Caco-2 (cell line): ENCODE measurements around the gene SLC35E1. TPM values are rescaled to one million over a fixed set of nuclear protein-coding genes. Genes with fewer than 3 reads are reported as not detected.

Source experiments
- BruUV-seq: library from RNA; stranded (reverse); fragments of 400-500 nt; replicated peaks from 2 replicates; lab custom pipeline; 2021; lab: Mats Ljungman, UMichigan
- CTCF ChIA-PET: fragments of 300-600 bp; sonication (Branson Sonifier 250); formaldehyde crosslinking; loops from one replicate; lab custom pipeline; 2022; ENCODE audit warnings: antibody characterized with exemption; lab: Charles Lee
- POLR2A ChIA-PET: fragments of 300-600 bp; sonication (Branson Sonifier 250); formaldehyde crosslinking; loops from one replicate; lab custom pipeline; 2022; ENCODE audit warnings: antibody characterized with exemption; lab: Charles Lee
- DNase-seq, 2 experiments: peaks; one replicate each; pipeline versions ENCODE4 v3.0.0 to v3.0.0-alpha.2; 2020 to 2022
- H3K27me3 ChIP-seq: replicated peaks from 2 replicates; pipeline ENCODE4 v1.6.0; 2011; ENCODE audit warnings: low read length; ENCODE audit not compliant: control insufficient read depth, insufficient read depth
- H3K36me3 ChIP-seq: 2 replicates; pipeline ENCODE4 v1.5.1; 2011; ENCODE audit warnings: low read length; ENCODE audit not compliant: control insufficient read depth, insufficient read depth
- H3K4me1 ChIP-seq: fragments of 250-450 bp; sonication (Bioruptor Pico); 2 replicates; pipeline ENCODE4 v1.5.1; 2020; ENCODE audit warnings: mild to moderate bottlenecking
- H3K4me3 ChIP-seq: 2 replicates; pipeline ENCODE4 v1.5.1; 2011; ENCODE audit warnings: low read depth, mild to moderate bottlenecking, control low read depth, low read length
- H3K9me3 ChIP-seq: fragments of 250-450 bp; sonication (Bioruptor Pico); 2 replicates; pipeline ENCODE4 v1.5.1; 2020; ENCODE audit warnings: mild to moderate bottlenecking, moderate library complexity
- H3K27ac Mint-ChIP-seq: one replicate; pipeline ENCODE4 v1.8.0; 2022; ENCODE audit warnings: mixed read lengths; ENCODE audit not compliant: unreplicated experiment
- H3K27me3 Mint-ChIP-seq: one replicate; pipeline ENCODE4 v1.8.0; 2022; ENCODE audit warnings: mixed read lengths; ENCODE audit not compliant: insufficient read depth, unreplicated experiment
- H3K36me3 Mint-ChIP-seq: one replicate; pipeline ENCODE4 v1.8.0; 2022; ENCODE audit warnings: mild to moderate bottlenecking, mixed read lengths; ENCODE audit not compliant: insufficient read depth, unreplicated experiment
- H3K4me1 Mint-ChIP-seq: one replicate; pipeline ENCODE4 v1.8.0; 2022; ENCODE audit warnings: low read depth, mixed read lengths; ENCODE audit not compliant: unreplicated experiment
- H3K4me3 Mint-ChIP-seq: one replicate; pipeline ENCODE4 v1.8.0; 2022; ENCODE audit warnings: mild to moderate bottlenecking, moderate library complexity, mixed read lengths; ENCODE audit not compliant: unreplicated experiment
- H3K9me3 Mint-ChIP-seq: one replicate; pipeline ENCODE4 v1.8.0; 2022; ENCODE audit warnings: mixed read lengths; ENCODE audit not compliant: unreplicated experiment
- CTCF ChIP-seq, 2 experiments: fragments of 200-600 bp in 1 of 2; IDR thresholded peaks; 1 replicate in 1 of 2; 2 replicates in 1 of 2; pipeline versions ENCODE4 v1.5.1 to v1.8.0; 2011 to 2022; ENCODE audit warnings: antibody characterized with exemption in 1 of 2, control low read depth in 1 of 2, inconsistent platforms in 1 of 2, low read depth in 1 of 2, low read length in 1 of 2, mild to moderate bottlenecking in 1 of 2, moderate library complexity in 1 of 2; ENCODE audit not compliant: insufficient read depth in 1 of 2, severe bottlenecking in 1 of 2, unreplicated experiment in 1 of 2
- intact Hi-C: fragments of 100-400 bp; cut with micrococcal nuclease; formaldehyde crosslinking; loops from one replicate; pipeline ENCODE4 v1.10.0; 2022; ENCODE audit not compliant: unreplicated experiment
- total RNA-seq: library from RNA; stranded (reverse); gene quantifications from 2 replicates; pipeline ENCODE4 v1.2.3, GENCODE V29; 2022

Gene SLC35E1
- total RNA-seq, 1 experiment from 2014 or later, result 37.9 TPM

DNA sequence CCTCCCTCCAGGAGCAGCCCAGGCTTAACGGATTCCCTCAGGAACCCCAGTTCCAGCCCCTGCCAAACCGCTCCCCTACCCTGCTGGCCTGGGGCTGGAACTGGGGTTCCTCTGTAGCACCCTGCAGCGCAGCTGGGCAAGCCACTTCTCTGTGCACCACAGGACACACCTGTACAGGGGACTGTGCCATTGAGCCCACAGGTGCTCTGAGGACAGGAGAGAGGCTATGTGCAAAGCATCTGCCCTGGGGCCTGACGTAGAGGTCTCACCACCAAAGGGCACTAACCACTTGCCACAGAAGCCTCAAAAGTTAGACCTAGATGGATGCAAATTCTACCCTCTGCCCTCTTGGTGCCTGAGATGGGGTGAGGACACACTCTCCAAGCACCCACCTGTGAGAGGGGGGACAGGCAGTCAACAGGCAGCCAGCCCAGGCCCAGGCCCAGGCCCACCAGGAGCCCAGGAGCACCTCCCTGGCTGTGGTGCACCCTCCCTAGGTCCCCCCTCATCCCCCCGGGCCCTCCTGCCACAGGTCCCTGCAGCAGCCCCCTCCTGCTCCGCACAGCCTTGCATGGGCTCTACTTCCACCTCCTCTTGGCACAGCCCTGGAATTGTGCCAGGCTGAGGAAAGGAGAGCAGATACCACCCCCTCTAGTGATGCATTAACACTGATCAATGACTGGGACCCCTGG is 27.6 kb upstream of the SLC35E1 start:
- Mint-ChIP-seq H3K27ac (no peak overlapping the region), H3K36me3 (no peaks in the 10 kb centered on the region), H3K9me3 (no peaks in the 10 kb centered on the region), H3K27me3 (no peaks in the 10 kb centered on the region), H3K4me1 (no peaks in the 10 kb centered on the region), H3K4me3 (no peak overlapping the region)
- CTCF ChIA-PET, result no interaction called here
- TF ChIP-seq CTCF (IDR thresholded peaks at IDR 0.05; ENCODE audit: insufficient read depth in 1 of 2, low read depth in 1 of 2, low read length in 1 of 2, severe bottlenecking in 1 of 2, unreplicated experiment in 1 of 2), result no peak
- H3K4me1 ChIP-seq, result no peaks in the 10 kb centered on the region
- no peaks in the 10 kb centered on the region for H3K36me3 ChIP-seq
- no peak overlapping the region for H3K4me3 ChIP-seq
- no peaks in the 10 kb centered on the region for H3K27me3 ChIP-seq
- BruUV-seq, result no TSS peak
- no peak for DNase-seq
- intact Hi-C loops, result no loop called here
- POLR2A ChIA-PET, result no interaction called here
- H3K9me3 ChIP-seq, result no peaks in the 10 kb centered on the region

GRCh38 chr19:16598848-16599247 is 26.6 kb upstream of the SLC35E1 start:
- no peaks in the 10 kb centered on the region for H3K9me3 Mint-ChIP-seq
- intact Hi-C loops, result no loop called here
- H3K27me3 Mint-ChIP-seq, result no peaks in the 10 kb centered on the region
- CTCF ChIA-PET, result no interaction called here
- Histone ChIP-seq H3K27me3 (no peaks in the 10 kb centered on the region), H3K4me1 (no peaks in the 10 kb centered on the region), H3K9me3 (no peaks in the 10 kb centered on the region), H3K4me3 (no peak overlapping the region), H3K36me3 (no peaks in the 10 kb centered on the region)
- POLR2A ChIA-PET, result no interaction called here
- no peaks in the 10 kb centered on the region for H3K4me1 Mint-ChIP-seq
- no TSS peak for BruUV-seq
- H3K4me3 Mint-ChIP-seq, result no peak overlapping the region
- DNase-seq, result no peak
- TF ChIP-seq CTCF (IDR thresholded peaks at IDR 0.05; ENCODE audit: insufficient read depth in 1 of 2, low read depth in 1 of 2, low read length in 1 of 2, severe bottlenecking in 1 of 2, unreplicated experiment in 1 of 2), result no peak
- H3K36me3 Mint-ChIP-seq, result no peaks in the 10 kb centered on the region
- no peak overlapping the region for H3K27ac Mint-ChIP-seq

GRCh38 chr19:16596399-16596798 is 24.2 kb upstream of the SLC35E1 start:
- no peaks in the 10 kb centered on the region for H3K9me3 Mint-ChIP-seq
- no peaks in the 10 kb centered on the region for H3K4me1 ChIP-seq

More at GRCh38 chr19:16596399-16596798, 24.2 kb upstream of the SLC35E1 start:
- Histone ChIP-seq H3K27me3 (no peaks in the 10 kb centered on the region), H3K4me3 (no peak overlapping the region), H3K36me3 (no peaks in the 10 kb centered on the region), H3K9me3 (no peaks in the 10 kb centered on the region)
- DNase-seq, result no peak
- TF ChIP-seq CTCF (IDR thresholded peaks at IDR 0.05; ENCODE audit: insufficient read depth in 1 of 2, low read depth in 1 of 2, low read length in 1 of 2, severe bottlenecking in 1 of 2, unreplicated experiment in 1 of 2), result no peak
- no peaks in the 10 kb centered on the region for H3K4me1 Mint-ChIP-seq
- H3K27me3 Mint-ChIP-seq, result no peaks in the 10 kb centered on the region
- no peak overlapping the region for H3K27ac Mint-ChIP-seq
- H3K36me3 Mint-ChIP-seq, result no peaks in the 10 kb centered on the region
- H3K4me3 Mint-ChIP-seq, result no peak overlapping the region
- intact Hi-C loops, result no loop called here
- CTCF ChIA-PET, result no interaction called here
- BruUV-seq, result no TSS peak
- POLR2A ChIA-PET, result no interaction called here
